ENCODE data around the gene GALNT10. TPM values are rescaled to one million over a fixed set of nuclear protein-coding genes. Genes with fewer than 3 reads are reported as not detected.

The GALNT10 gene
- total RNA-seq, 1 donor from 2014 or later = 96.1 TPM

DNA sequence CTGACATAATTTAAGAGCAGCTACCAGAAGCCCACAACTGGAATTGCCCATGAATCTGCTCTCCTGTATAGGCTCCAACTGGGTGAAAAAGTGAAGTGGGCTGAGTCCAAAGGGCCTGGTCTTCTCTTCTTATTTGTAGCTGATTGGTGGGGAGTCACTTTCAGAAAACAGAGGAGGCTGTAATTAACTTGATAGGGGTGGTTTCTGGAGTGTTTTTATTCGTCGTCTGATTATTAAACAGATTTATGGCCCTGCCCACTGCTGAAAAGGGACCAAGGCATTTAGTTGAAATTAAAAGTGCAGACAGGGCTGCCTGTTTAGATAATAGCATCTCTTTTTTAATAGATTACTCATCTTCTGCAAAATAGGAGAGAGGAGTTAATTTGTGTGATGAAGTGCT, 174.2 kb downstream of the GALNT10 start:
- Mint-ChIP-seq H3K27ac (ENCODE audit: unreplicated experiment) (no peak overlapping the region), H3K27me3 (ENCODE audit: low read depth, unreplicated experiment) (no peaks in the 10 kb centered on the region), H3K36me3 (ENCODE audit: low read depth, unreplicated experiment) (peaks cover 9% of the 10 kb centered on the region), H3K9me3 (ENCODE audit: unreplicated experiment) (no peaks in the 10 kb centered on the region), H3K4me3 (ENCODE audit: unreplicated experiment) (peak overlapping the region; percentile 9), H3K4me1 (ENCODE audit: low read depth, unreplicated experiment) (peaks cover 60% of the 10 kb centered on the region)
- TF ChIP-seq CTCF (IDR thresholded peaks at IDR 0.05; ENCODE audit: insufficient read depth, low read depth, low read length) (no peak), EZH2 (IDR thresholded peaks at IDR 0.05; ENCODE audit: insufficient read depth, low read length) (no peak)
- no peak overlapping the region for H3K4me2 ChIP-seq (ENCODE audit: low read length)
- H3K9me3 ChIP-seq (ENCODE audit: insufficient read depth, low read depth, low read length) = no peaks in the 10 kb centered on the region
- peak overlapping the region; percentile 96 for H3K27ac ChIP-seq (ENCODE audit: low read depth, low read length)
- H2AFZ ChIP-seq (ENCODE audit: low read depth, low read length) = no peak overlapping the region
- no peaks in the 10 kb centered on the region for H4K20me1 ChIP-seq (ENCODE audit: insufficient read depth, low read length)
- H3K4me3 ChIP-seq (ENCODE audit: insufficient read depth, low read depth, low read length) = no peak overlapping the region
- H3K27me3 ChIP-seq (ENCODE audit: insufficient read depth, low read length) = no peaks in the 10 kb centered on the region
- H3K9ac ChIP-seq (ENCODE audit: low read length) = no peak overlapping the region
- no peak for DNase-seq (ENCODE audit: low read depth)
- H3K4me1 ChIP-seq (ENCODE audit: insufficient read depth, low read length) = peaks cover 49% of the 10 kb centered on the region
- H3K36me3 ChIP-seq (ENCODE audit: insufficient read depth, low read length) = no peaks in the 10 kb centered on the region
- FAIRE-seq = no peak
- peaks cover 9% of the 10 kb centered on the region for H3K79me2 ChIP-seq (ENCODE audit: insufficient read depth, low read length)

- Mint-ChIP-seq H3K4me1 (ENCODE audit: low read depth, unreplicated experiment) (peaks cover 69% of the 10 kb centered on the region), H3K9me3 (ENCODE audit: unreplicated experiment) (no peaks in the 10 kb centered on the region), H3K4me3 (ENCODE audit: unreplicated experiment) (no peak overlapping the region), H3K27me3 (ENCODE audit: low read depth, unreplicated experiment) (no peaks in the 10 kb centered on the region), H3K27ac (ENCODE audit: unreplicated experiment) (peak overlapping the region; percentile 55), H3K36me3 (ENCODE audit: low read depth, unreplicated experiment) (peaks cover 10% of the 10 kb centered on the region)
- FAIRE-seq (peak; percentile 65), DNase-seq (ENCODE audit: low read depth) (peak; percentile 41)
- peaks cover 59% of the 10 kb centered on the region for H3K4me1 ChIP-seq (ENCODE audit: insufficient read depth, low read length)
- no peak overlapping the region for H3K4me3 ChIP-seq (ENCODE audit: insufficient read depth, low read depth, low read length)
- H3K36me3 ChIP-seq (ENCODE audit: insufficient read depth, low read length) = no peaks in the 10 kb centered on the region
- TF ChIP-seq EZH2 (IDR thresholded peaks at IDR 0.05; ENCODE audit: insufficient read depth, low read length) = no peak
- H4K20me1 ChIP-seq (ENCODE audit: insufficient read depth, low read length) = no peaks in the 10 kb centered on the region
- peak overlapping the region; percentile 8 for H3K9ac ChIP-seq (ENCODE audit: low read length)
- no peaks in the 10 kb centered on the region for H3K9me3 ChIP-seq (ENCODE audit: insufficient read depth, low read depth, low read length)
- H3K4me2 ChIP-seq (ENCODE audit: low read length) = peak overlapping the region; percentile 56
- H2AFZ ChIP-seq (ENCODE audit: low read depth, low read length) = no peak overlapping the region
- H3K27ac ChIP-seq (ENCODE audit: low read depth, low read length) = peak overlapping the region; percentile 96
- H3K27me3 ChIP-seq (ENCODE audit: insufficient read depth, low read length) = no peaks in the 10 kb centered on the region
- peaks cover 9% of the 10 kb centered on the region for H3K79me2 ChIP-seq (ENCODE audit: insufficient read depth, low read length)
These were observed 175.3 kb downstream of the GALNT10 start for GRCh38 chr5:154365823-154366222.

- DNase-seq (ENCODE audit: low read depth) (peak; percentile 65), FAIRE-seq (no peak)
- Histone ChIP-seq H2AFZ (ENCODE audit: low read depth, low read length) (no peak overlapping the region), H3K9ac (ENCODE audit: low read length) (peak overlapping the region; percentile 61), H3K9me3 (ENCODE audit: insufficient read depth, low read depth, low read length) (no peaks in the 10 kb centered on the region), H3K27me3 (ENCODE audit: insufficient read depth, low read length) (no peaks in the 10 kb centered on the region), H3K36me3 (ENCODE audit: insufficient read depth, low read length) (no peaks in the 10 kb centered on the region), H4K20me1 (ENCODE audit: insufficient read depth, low read length) (no peaks in the 10 kb centered on the region), H3K4me3 (ENCODE audit: insufficient read depth, low read depth, low read length) (no peak overlapping the region), H3K4me2 (ENCODE audit: low read length) (peak overlapping the region; percentile 56), H3K4me1 (ENCODE audit: insufficient read depth, low read length) (peaks cover 63% of the 10 kb centered on the region), H3K27ac (ENCODE audit: low read depth, low read length) (peak overlapping the region; percentile 96), H3K79me2 (ENCODE audit: insufficient read depth, low read length) (peaks cover 9% of the 10 kb centered on the region)
- Mint-ChIP-seq H3K36me3 (ENCODE audit: low read depth, unreplicated experiment) (peaks cover 10% of the 10 kb centered on the region), H3K4me1 (ENCODE audit: low read depth, unreplicated experiment) (peaks cover 74% of the 10 kb centered on the region), H3K27me3 (ENCODE audit: low read depth, unreplicated experiment) (no peaks in the 10 kb centered on the region), H3K27ac (ENCODE audit: unreplicated experiment) (peak overlapping the region; percentile 98), H3K9me3 (ENCODE audit: unreplicated experiment) (no peaks in the 10 kb centered on the region), H3K4me3 (ENCODE audit: unreplicated experiment) (no peak overlapping the region)
- TF ChIP-seq EZH2 (IDR thresholded peaks at IDR 0.05; ENCODE audit: insufficient read depth, low read length) = no peak
- no peak for TF ChIP-seq CTCF (IDR thresholded peaks at IDR 0.05; ENCODE audit: insufficient read depth, low read depth, low read length)
These were observed 175.8 kb downstream of the GALNT10 start for GRCh38 chr5:154366353-154366752.
